Measurements from ENCODE around the gene PAQR3. TPM values are rescaled to one million over a fixed set of nuclear protein-coding genes. Genes with fewer than 3 reads are reported as not detected.
"Not testable (repeated sequence)": the region's sequence is repeated elsewhere in the genome, so short reads cannot be mapped to it uniquely, and the experiment has no call there.

Gene PAQR3
- total and polyA plus RNA-seq, 10 donors, result 3.4 to 14.5 (median 7.6) TPM

DNA sequence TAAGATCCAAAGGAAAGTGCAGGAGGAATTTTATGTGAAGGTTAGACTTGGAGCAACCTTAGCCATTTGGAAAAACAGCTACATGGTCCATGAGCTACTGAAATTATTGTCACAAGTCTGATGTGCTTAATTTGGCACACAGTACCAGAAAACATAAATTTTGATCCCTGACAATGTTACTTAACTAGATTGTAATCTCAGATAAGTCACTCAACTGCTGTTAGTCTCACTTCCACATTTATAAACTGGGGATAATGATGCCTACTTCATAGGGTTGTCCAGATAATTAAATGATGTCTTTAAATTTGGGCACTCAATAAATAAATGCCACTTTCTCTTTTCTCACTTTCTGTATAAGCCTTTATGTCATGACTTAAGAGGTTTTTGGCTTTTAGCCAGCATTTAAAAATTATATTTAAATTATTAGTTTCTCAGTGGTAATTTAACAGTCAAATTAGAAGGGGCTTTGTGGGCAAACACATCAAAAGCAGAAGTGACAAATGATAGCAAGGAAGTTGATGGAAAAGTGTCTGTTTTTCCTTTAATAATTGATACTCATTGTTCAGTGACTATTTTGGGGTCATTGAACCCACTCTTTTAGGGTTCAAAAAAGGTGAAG is 58.3 kb downstream of the PAQR3 start:
- intact Hi-C loops (cut with DNase I; ENCODE audit: low total_unique reads), result no loop called here
- Histone ChIP-seq H3K4me1 (peaks cover 0 to 16% (median 6%) of the 10 kb centered on the region in 6 donors), H3K27me3 (replicated peaks in 1 of 7) (no peaks in the 10 kb centered on the region)

DNA sequence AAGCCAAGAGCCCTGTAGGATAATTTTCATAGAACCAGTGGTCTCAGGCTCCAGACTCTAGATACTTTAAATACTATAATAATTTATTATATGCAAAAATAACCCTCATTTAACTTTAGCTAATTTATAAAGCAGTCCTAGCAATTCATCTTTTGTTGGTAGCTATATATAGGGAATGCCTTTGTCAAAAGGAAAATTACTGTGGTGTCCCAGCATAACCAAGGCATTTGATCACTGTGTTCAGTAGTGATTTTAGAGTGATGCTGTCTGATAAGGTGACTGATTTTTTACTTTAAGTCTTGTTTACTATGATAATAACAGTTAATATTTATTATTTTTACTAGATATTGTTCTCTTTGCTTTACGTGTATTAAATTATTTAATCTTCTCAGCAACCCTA is 61.2 kb downstream of the PAQR3 start:
- Histone ChIP-seq H3K4me3 (no peak overlapping the region), H3K36me3 (peaks cover 0 to 77% (median 39%) of the 10 kb centered on the region in 6 donors), H3K9me3 (no peaks in the 10 kb centered on the region), H3K27ac (no peak overlapping the region), H3K27me3 (replicated peaks in 1 of 7) (no peaks in the 10 kb centered on the region), H3K4me1 (peaks cover 0 to 16% (median 6%) of the 10 kb centered on the region in 6 donors)
- WGBS, 5 donors, result 98 to 100% (median 100%) methylated on average over 1 of the region's 1 CpG
- TF ChIP-seq CTCF (IDR thresholded peaks at IDR 0.05 in 8 of 11, conservative IDR thresholded peaks at IDR 0.05 in 3 of 11), result no peak
- no peak for DNase-seq
- intact Hi-C loops (cut with DNase I; ENCODE audit: low total_unique reads), result no loop called here

More for the DNA sequence above, 58.3 kb downstream of the PAQR3 start:
- Histone ChIP-seq H3K4me3 (no peak overlapping the region), H3K36me3 (peaks cover 0 to 75% (median 28%) of the 10 kb centered on the region in 6 donors), H3K27ac (no peak overlapping the region), H3K9me3 (no peaks in the 10 kb centered on the region)
- no peak for DNase-seq
- TF ChIP-seq POLR2A (IDR thresholded peaks at IDR 0.05) (no peak), CTCF (IDR thresholded peaks at IDR 0.05 in 8 of 11, conservative IDR thresholded peaks at IDR 0.05 in 3 of 11) (no peak), POLR2AphosphoS5 (IDR thresholded peaks at IDR 0.05) (no peak)

- Histone ChIP-seq H3K27ac (no peak overlapping the region), H3K27me3 (replicated peaks in 1 of 7) (no peaks in the 10 kb centered on the region), H3K36me3 (peaks cover 4 to 86% (median 48%) of the 10 kb centered on the region in 6 donors), H3K9me3 (no peaks in the 10 kb centered on the region), H3K4me3 (no peak overlapping the region), H3K4me1 (peaks cover 0 to 16% (median 6%) of the 10 kb centered on the region in 6 donors)
- 82 to 95% (median 88%) methylated on average over 5 of the region's 5 CpGs for WGBS, 5 donors
- intact Hi-C loops (cut with DNase I; ENCODE audit: low total_unique reads), result no loop called here
- no peak for DNase-seq
- TF ChIP-seq POLR2A (IDR thresholded peaks at IDR 0.05) (no peak), CTCF (IDR thresholded peaks at IDR 0.05 in 8 of 11, conservative IDR thresholded peaks at IDR 0.05 in 3 of 11) (no peak), POLR2AphosphoS5 (IDR thresholded peaks at IDR 0.05) (no peak)
Measured at GRCh38 chr4:78876568-78877320, 62.5 kb downstream of the PAQR3 start.

DNA sequence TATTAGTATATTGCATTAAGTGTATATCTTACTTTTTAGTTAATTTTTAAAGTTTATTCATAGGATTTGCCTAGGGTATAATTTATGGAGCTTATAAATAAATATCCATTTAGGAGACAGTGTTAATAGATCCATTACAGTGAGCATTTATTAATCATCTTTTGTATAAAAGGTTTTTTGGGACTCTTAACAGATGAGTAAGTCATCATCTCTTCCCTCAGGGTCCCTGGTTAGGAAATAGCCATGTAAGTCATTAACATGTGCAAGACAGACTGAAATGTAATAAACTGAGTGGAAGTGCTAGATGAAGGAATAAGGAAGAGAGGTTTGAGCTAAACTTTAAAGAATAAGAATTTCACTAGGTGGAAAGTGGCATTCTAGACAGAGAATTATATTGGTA is 69.2 kb downstream of the PAQR3 start:
- H3K36me3 ChIP-seq, result peaks cover 4 to 100% (median 54%) of the 10 kb centered on the region in 6 donors

GRCh38 chr4:78868712-78869111 is 70.5 kb downstream of the PAQR3 start:
- peak; percentile 47 for DNase-seq

More for the DNA sequence above, 69.2 kb downstream of the PAQR3 start:
- H3K4me3 ChIP-seq, result no peak overlapping the region
- intact Hi-C loops (cut with DNase I; ENCODE audit: low total_unique reads), result no loop called here
- H3K4me1 ChIP-seq, result no peaks in the 10 kb centered on the region
- H3K9me3 ChIP-seq, result no peaks in the 10 kb centered on the region
- H3K27me3 ChIP-seq (replicated peaks in 1 of 7), result no peaks in the 10 kb centered on the region
- TF ChIP-seq POLR2AphosphoS5 (IDR thresholded peaks at IDR 0.05), result no peak
- TF ChIP-seq CTCF (IDR thresholded peaks at IDR 0.05 in 8 of 11, conservative IDR thresholded peaks at IDR 0.05 in 3 of 11), result no peak
- TF ChIP-seq POLR2A (IDR thresholded peaks at IDR 0.05), result no peak
- DNase-seq, result no peak
- no peak overlapping the region for H3K27ac ChIP-seq

More at GRCh38 chr4:78868712-78869111, 70.5 kb downstream of the PAQR3 start:
- H3K27me3 ChIP-seq (replicated peaks in 1 of 7); H3K27ac ChIP-seq; H3K4me3 ChIP-seq; H3K9me3 ChIP-seq: not testable (repeated sequence)
- Histone ChIP-seq H3K36me3 (peaks cover 4 to 87% (median 53%) of the 10 kb centered on the region in 6 donors), H3K4me1 (peaks cover 0 to 12% (median 7%) of the 10 kb centered on the region in 6 donors)
- intact Hi-C loops (cut with DNase I; ENCODE audit: low total_unique reads), result loop anchor here (10.0 kb wide), 1 partner anchor 254 kb away; no protein-coding TSS in a partner anchor
- 94 to 100% (median 97%) methylated on average over 5 of the region's 5 CpGs for WGBS, 5 donors
